B cell (primary cell): ENCODE data around the gene CRTAP. TPM values are rescaled to one million over a fixed set of nuclear protein-coding genes. Genes with fewer than 3 reads are reported as not detected.

Experiments
- ATAC-seq: fragments of 200-7000 bp; cut with Tn5 transposase; one replicate; pipeline ENCODE4 v1.10.0; 2021; ENCODE audit warnings: low read depth, mild to moderate bottlenecking, moderate number of reproducible peaks, moderate library complexity
- CTCF ChIA-PET: fragments of 350-600 bp; sonication (Branson Sonifier 250); formaldehyde crosslinking; loops from one replicate; lab custom pipeline; 2021; ENCODE audit warnings: antibody characterized with exemption, inconsistent platforms; lab: Charles Lee
- POLR2A ChIA-PET: fragments of 350-600 bp; sonication (Branson Sonifier 250); formaldehyde crosslinking; loops from one replicate; lab custom pipeline; 2021; ENCODE audit warnings: antibody characterized with exemption; lab: Charles Lee
- DNase-seq: peaks from one replicate; pipeline ENCODE4 v3.0.0; 2013
- H2AFZ ChIP-seq: 2 replicates; pipeline ENCODE4 v1.6.1; 2012; ENCODE audit warnings: mild to moderate bottlenecking, low read depth, low read length; ENCODE audit not compliant: insufficient read depth, poor library complexity, severe bottlenecking
- H3K27ac ChIP-seq, 2 donors: 1 replicate in 1 of 2; 2 replicates in 1 of 2; pipeline ENCODE4 v1.5.1; 2012 to 2013; ENCODE audit warnings: low read length in 2 of 2, mild to moderate bottlenecking in 2 of 2, moderate library complexity in 1 of 2
- H3K27me3 ChIP-seq, 4 experiments: fragments of 200-600 bp in 1 of 4; sonication (generic) in 1 of 4; replicated peaks in 1 of 4; 1 replicate in 2 of 4; 2 replicates in 2 of 4; pipeline versions ENCODE4 v1.6.1 to v1.7.0; 2013 to 2016; ENCODE audit warnings: low read length in 3 of 4, mild to moderate bottlenecking in 2 of 4, mixed read lengths in 1 of 4, moderate library complexity in 1 of 4; ENCODE audit not compliant: insufficient read depth in 4 of 4, control insufficient read depth in 3 of 4; ENCODE audit errors: control extremely low read depth in 1 of 4
- H3K36me3 ChIP-seq, 2 experiments: replicated peaks in 1 of 2; 1 replicate in 1 of 2; 2 replicates in 1 of 2; pipeline versions ENCODE4 v1.6.1 to v1.7.1; 2013; ENCODE audit warnings: low read length in 1 of 2; ENCODE audit not compliant: insufficient read depth in 2 of 2, control insufficient read depth in 1 of 2; ENCODE audit errors: control extremely low read depth in 1 of 2, extremely low read depth in 1 of 2
- H3K4me1 ChIP-seq, 2 donors: fragments of 200-600 bp in 1 of 2; sonication (generic) in 1 of 2; 1 replicate in 1 of 2; 2 replicates in 1 of 2; pipeline versions ENCODE4 v1.5.1 to v1.6.1; 2013 to 2017; ENCODE audit warnings: low read length in 2 of 2; ENCODE audit not compliant: control insufficient read depth in 2 of 2, insufficient read depth in 2 of 2
- H3K4me2 ChIP-seq: replicated peaks from 2 replicates; pipeline ENCODE3; 2012; ENCODE audit warnings: mild to moderate bottlenecking, low read depth, low read length; ENCODE audit not compliant: poor library complexity, severe bottlenecking
- H3K4me3 ChIP-seq, 5 experiments: fragments of 200-600 bp in 1 of 5; sonication (generic) in 1 of 5; 1 replicate in 3 of 5; 2 replicates in 2 of 5; pipeline versions ENCODE4 v1.5.1 to v1.7.0; 2011 to 2016; ENCODE audit warnings: low read length in 4 of 5, mild to moderate bottlenecking in 4 of 5, low read depth in 2 of 5, control low read depth in 1 of 5, moderate library complexity in 1 of 5; ENCODE audit not compliant: insufficient read depth in 1 of 5; ENCODE audit errors: control extremely low read depth in 1 of 5, extremely low read depth in 1 of 5
- H3K79me2 ChIP-seq: fragments of 200-600 bp; sonication (generic); one replicate; pipeline ENCODE4 v1.6.0; 2016; ENCODE audit warnings: low read length; ENCODE audit not compliant: control insufficient read depth, insufficient read depth
- H3K9ac ChIP-seq: fragments of 200-600 bp; sonication (generic); 2 replicates; pipeline ENCODE4 v1.6.1; 2017; ENCODE audit warnings: mild to moderate bottlenecking, low read length, moderate library complexity
- H3K9me3 ChIP-seq, 3 donors: one replicate each; pipeline versions ENCODE4 v1.6.1 to v1.7.1; 2013; ENCODE audit warnings: low read length in 2 of 3; ENCODE audit not compliant: control insufficient read depth in 2 of 3, insufficient read depth in 1 of 3; ENCODE audit errors: control extremely low read depth in 1 of 3
- H4K20me1 ChIP-seq: 2 replicates; pipeline ENCODE4 v1.6.0; 2012; ENCODE audit warnings: mild to moderate bottlenecking, low read length; ENCODE audit not compliant: insufficient read depth, control insufficient read depth, poor library complexity, severe bottlenecking
- H3K27ac Mint-ChIP-seq: one replicate; pipeline ENCODE4 v1.8.0; 2021; ENCODE audit warnings: mixed read lengths
- H3K27me3 Mint-ChIP-seq: one replicate; pipeline ENCODE4 v1.8.0; 2021; ENCODE audit warnings: mixed read lengths
- H3K4me1 Mint-ChIP-seq: one replicate; pipeline ENCODE4 v1.8.0; 2021; ENCODE audit warnings: mixed read lengths
- H3K4me3 Mint-ChIP-seq: one replicate; pipeline ENCODE4 v1.8.0; 2021; ENCODE audit warnings: mixed read lengths
- H3K9me3 Mint-ChIP-seq: one replicate; pipeline ENCODE4 v1.8.0; 2022; ENCODE audit warnings: mixed read lengths; ENCODE audit not compliant: insufficient read depth
- EZH2 ChIP-seq: IDR thresholded peaks from 2 replicates; pipeline ENCODE4 v1.6.1; 2012; ENCODE audit warnings: borderline replicate concordance, low read depth, mild to moderate bottlenecking, moderate library complexity, low read length; ENCODE audit not compliant: insufficient read depth, poor library complexity, severe bottlenecking
- WGBS: methylation state at CpG from one replicate; pipeline ENCODE4 v1.1.5; 2013; ENCODE audit warnings: missing lambda C conversion rate; ENCODE audit not compliant: insufficient coverage; 5-methylcytosine and 5-hydroxymethylcytosine counted together
- intact Hi-C: fragments of 100-400 bp; cut with micrococcal nuclease; formaldehyde crosslinking; loops from one replicate; pipeline ENCODE4 v1.10.0; 2022
- polyA minus RNA-seq: library from RNA; depleted of rRNA, polyadenylated mRNA; stranded (reverse); fragments of >200 nt; gene quantifications from 2 replicates; pipeline ENCODE4 v1.2.3, GENCODE V29; 2012
- polyA plus RNA-seq: library from polyadenylated mRNA; depleted of rRNA; stranded (reverse); fragments of >200 nt; gene quantifications from 2 replicates; pipeline ENCODE4 v1.2.3, GENCODE V29; 2012
- total RNA-seq, 2 donors: library from RNA; stranded (reverse); fragments of 120-200 nt in 1 of 2; gene quantifications; 1 replicate in 1 of 2; 2 replicates in 1 of 2; pipeline versions ENCODE4 v1.2.3 to v1.2.4, GENCODE V29; 2013 to 2022
- TF ChIP-seq, protein P1 (sequence below): fragments of 200-600 bp; IDR thresholded peaks from one replicate; pipeline ENCODE4 v1.8.0; 2022; ENCODE audit warnings: antibody characterized with exemption, mild to moderate bottlenecking

The CRTAP gene
- total RNA-seq (55.0 and 57.7 TPM in 2 replicates), polyA plus RNA-seq (10.3 and 20.3 TPM in 2 replicates), polyA minus RNA-seq (27.5 and 33.7 TPM in 2 replicates)
- 27.9 TPM for total RNA-seq (2013)

DNA sequence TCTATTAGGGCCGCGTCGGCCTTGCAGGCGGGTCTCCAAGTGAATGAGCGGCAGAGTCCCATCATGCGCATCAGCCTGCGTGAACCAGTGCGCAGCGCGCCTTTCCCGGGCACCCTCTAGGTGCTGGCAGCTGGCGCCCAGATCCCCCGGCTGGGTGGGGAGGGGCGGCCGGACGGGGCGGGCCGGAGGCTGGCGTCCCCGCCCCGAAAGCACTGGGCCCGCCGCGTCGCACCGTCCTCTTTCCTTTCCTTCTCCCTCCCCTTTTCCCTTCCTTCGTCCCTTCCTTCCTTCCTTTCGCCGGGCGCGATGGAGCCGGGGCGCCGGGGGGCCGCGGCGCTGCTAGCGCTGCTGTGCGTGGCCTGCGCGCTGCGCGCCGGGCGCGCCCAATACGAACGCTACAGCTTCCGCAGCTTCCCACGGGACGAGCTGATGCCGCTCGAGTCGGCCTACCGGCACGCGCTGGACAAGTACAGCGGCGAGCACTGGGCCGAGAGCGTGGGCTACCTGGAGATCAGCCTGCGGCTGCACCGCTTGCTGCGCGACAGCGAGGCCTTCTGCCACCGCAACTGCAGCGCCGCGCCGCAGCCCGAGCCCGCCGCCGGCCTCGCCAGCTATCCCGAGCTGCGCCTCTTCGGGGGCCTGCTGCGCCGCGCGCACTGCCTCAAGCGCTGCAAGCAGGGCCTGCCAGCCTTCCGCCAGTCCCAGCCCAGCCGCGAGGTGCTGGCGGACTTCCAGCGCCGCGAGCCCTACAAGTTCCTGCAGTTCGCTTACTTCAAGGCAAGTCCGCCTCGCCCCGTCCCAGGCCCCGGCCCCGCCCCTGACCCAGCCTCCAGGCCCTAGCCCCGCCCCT is at the start of gene CRTAP:
TSS of gene CRTAP (plus strand) at position 243 of the 850 bp plus-strand sequence. CDS start at position 307, 64 bp downstream.
- H4K20me1 ChIP-seq: peaks cover 4% of the 10 kb centered on the region
- Mint-ChIP-seq H3K4me3 (peak within 1 kb of the TSS; percentile 94), H3K9me3 (no peaks in the 10 kb centered on the region), H3K27me3 (no peaks in the 10 kb centered on the region), H3K27ac (peak within 1 kb of the TSS; percentile 94), H3K4me1 (peaks cover 48% of the 10 kb centered on the region)
- DNase-seq (peak; percentile 89), ATAC-seq (peak; percentile 87)
- under 1% methylated on average over 98 of the region's 98 CpGs for WGBS
- peak within 1 kb of the TSS; percentile 91 for H2AFZ ChIP-seq
- no peaks in the 10 kb centered on the region for H3K9me3 ChIP-seq
- peak within 1 kb of the TSS; percentile 59 to 82 (median 74) for H3K4me3 ChIP-seq
- TF ChIP-seq, protein P1, sequence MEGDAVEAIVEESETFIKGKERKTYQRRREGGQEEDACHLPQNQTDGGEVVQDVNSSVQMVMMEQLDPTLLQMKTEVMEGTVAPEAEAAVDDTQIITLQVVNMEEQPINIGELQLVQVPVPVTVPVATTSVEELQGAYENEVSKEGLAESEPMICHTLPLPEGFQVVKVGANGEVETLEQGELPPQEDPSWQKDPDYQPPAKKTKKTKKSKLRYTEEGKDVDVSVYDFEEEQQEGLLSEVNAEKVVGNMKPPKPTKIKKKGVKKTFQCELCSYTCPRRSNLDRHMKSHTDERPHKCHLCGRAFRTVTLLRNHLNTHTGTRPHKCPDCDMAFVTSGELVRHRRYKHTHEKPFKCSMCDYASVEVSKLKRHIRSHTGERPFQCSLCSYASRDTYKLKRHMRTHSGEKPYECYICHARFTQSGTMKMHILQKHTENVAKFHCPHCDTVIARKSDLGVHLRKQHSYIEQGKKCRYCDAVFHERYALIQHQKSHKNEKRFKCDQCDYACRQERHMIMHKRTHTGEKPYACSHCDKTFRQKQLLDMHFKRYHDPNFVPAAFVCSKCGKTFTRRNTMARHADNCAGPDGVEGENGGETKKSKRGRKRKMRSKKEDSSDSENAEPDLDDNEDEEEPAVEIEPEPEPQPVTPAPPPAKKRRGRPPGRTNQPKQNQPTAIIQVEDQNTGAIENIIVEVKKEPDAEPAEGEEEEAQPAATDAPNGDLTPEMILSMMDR: no peak
- TF ChIP-seq EZH2: no peak
- H3K36me3 ChIP-seq: no peaks in the 10 kb centered on the region
- peak within 1 kb of the TSS; percentile 69 to 76 for H3K27ac ChIP-seq
- H3K4me1 ChIP-seq: peaks cover 43 to 44% of the 10 kb centered on the region in 2 donors
- no peaks in the 10 kb centered on the region for H3K27me3 ChIP-seq
- CTCF ChIA-PET: interaction anchor here (0.6 to 2.9 kb wide), 5 partner anchors 10 to 598 kb away, joined by 3 to 14 read pairs (median 4); no protein-coding TSS in a partner anchor
- peak within 1 kb of the TSS; percentile 81 for H3K4me2 ChIP-seq
- peak within 1 kb of the TSS; percentile 77 for H3K9ac ChIP-seq
- peaks cover 6% of the 10 kb centered on the region for H3K79me2 ChIP-seq
- intact Hi-C loops: loop anchor here (1.0 to 5.0 kb wide), 6 partner anchors 17 to 1887 kb away; partner anchors contain the start of genes CLASP2, GLB1, PDCD6IP and TMPPE
- POLR2A ChIA-PET: interaction anchor here (1.4 to 1.9 kb wide), 2 partner anchors 16 to 18 kb away, joined by 4 to 8 read pairs; partner anchors contain the start of genes GLB1 and TMPPE
